ENCODE measurements around the gene MYO5A. TPM values are rescaled to one million over a fixed set of nuclear protein-coding genes. Genes with fewer than 3 reads are reported as not detected.

The MYO5A gene
- polyA plus RNA-seq, 1 of the 3 experiments (the other 2 are of a cell fraction): 11.0 TPM

- 92% methylated on average over 3 of the region's 3 CpGs for WGBS (ENCODE audit: low lambda C conversion rate)
- Histone ChIP-seq H3K27ac (ENCODE audit: low read depth in 2 of 2, low read length in 1 of 2) (no peak overlapping the region), H3K9ac (no peak overlapping the region), H2AFZ (ENCODE audit: low read depth) (no peak overlapping the region), H3K79me2 (ENCODE audit: insufficient read depth) (no peaks in the 10 kb centered on the region), H4K20me1 (ENCODE audit: insufficient read depth) (no peaks in the 10 kb centered on the region), H3K4me3 (ENCODE audit: low read depth in 2 of 2, low read length in 1 of 2) (no peak overlapping the region), H3K9me3 (no peaks in the 10 kb centered on the region), H3K4me1 (ENCODE audit: control insufficient read depth in 1 of 2, insufficient read depth in 2 of 2, low read depth in 1 of 2, low read length in 1 of 2) (no peaks in the 10 kb centered on the region; a peak in 1 of 4 replicates), H3K36me3 (replicated peaks in 1 of 2; ENCODE audit: control insufficient read depth in 1 of 2, insufficient read depth in 2 of 2, low read length in 1 of 2) (peaks cover 0 to 4% of the 10 kb centered on the region in 2 experiments), H3F3A (replicated peaks; ENCODE audit: insufficient read depth) (peaks cover 3% of the 10 kb centered on the region), H3K4me2 (no peak overlapping the region), H3K27me3 (ENCODE audit: insufficient read depth) (no peaks in the 10 kb centered on the region), H3K9me2 (no peaks in the 10 kb centered on the region)
- TF ChIP-seq TAF1 (IDR thresholded peaks at IDR 0.05; ENCODE audit: borderline replicate concordance, low read depth, low read length) (no peak), SMC3 (IDR thresholded peaks at IDR 0.05; ENCODE audit: low read depth, low read length) (no peak), JUND (IDR thresholded peaks at IDR 0.05) (no peak), EZH2phosphoT487 (IDR thresholded peaks at IDR 0.05; ENCODE audit: borderline replicate concordance, low read depth) (no peak)
- DNase-seq: no peak
- ChIA-PET CTCF (interaction anchor here (1.4 to 1.8 kb wide), 2 partner anchors 10 to 21 kb away, joined by 3 to 5 read pairs; no protein-coding TSS in a partner anchor), POLR2A (no interaction called here)
These were observed 122.8 kb downstream of the MYO5A start for GRCh38 chr15:52405856-52406255.

GRCh38 chr15:52397118-52397517, 131.6 kb downstream of the MYO5A start:
- POLR2A ChIA-PET: no interaction called here
- no peaks in the 10 kb centered on the region; a peak in 1 of 4 replicates for H3K4me1 ChIP-seq (ENCODE audit: control insufficient read depth in 1 of 2, insufficient read depth in 2 of 2, low read depth in 1 of 2, low read length in 1 of 2)
- CTCF ChIA-PET: no interaction called here
- peaks cover 5 to 18% of the 10 kb centered on the region in 2 experiments for H3K36me3 ChIP-seq (replicated peaks in 1 of 2; ENCODE audit: control insufficient read depth in 1 of 2, insufficient read depth in 2 of 2, low read length in 1 of 2)
- H2AFZ ChIP-seq (ENCODE audit: low read depth): no peak overlapping the region
- H3F3A ChIP-seq (replicated peaks; ENCODE audit: insufficient read depth): no peaks in the 10 kb centered on the region
- H4K20me1 ChIP-seq (ENCODE audit: insufficient read depth): no peaks in the 10 kb centered on the region
- H3K4me3 ChIP-seq (ENCODE audit: low read depth in 2 of 2, low read length in 1 of 2): no peak overlapping the region
- H3K9ac ChIP-seq: no peak overlapping the region
- no peak for DNase-seq
- no peak for TF ChIP-seq YY1 (IDR thresholded peaks at IDR 0.05; ENCODE audit: low read depth)
- no peak for TF ChIP-seq POLR2AphosphoS5 (IDR thresholded peaks at IDR 0.05; ENCODE audit: low read depth, low read length)
- no peak for TF ChIP-seq JUND (IDR thresholded peaks at IDR 0.05)
- TF ChIP-seq EP300 (IDR thresholded peaks at IDR 0.05; ENCODE audit: borderline replicate concordance in 1 of 2, low read depth in 1 of 2, low read length in 1 of 2): no peak
- no peak for TF ChIP-seq ELF1 (IDR thresholded peaks at IDR 0.05)
- TF ChIP-seq TEAD4 (IDR thresholded peaks at IDR 0.05; ENCODE audit: borderline replicate concordance, insufficient read depth): no peak
- no peak for TF ChIP-seq EZH2phosphoT487 (IDR thresholded peaks at IDR 0.05; ENCODE audit: borderline replicate concordance, low read depth)
- TF ChIP-seq REST (IDR thresholded peaks at IDR 0.05; ENCODE audit: low read depth, low read length): no peak
- TF ChIP-seq FOXM1 (IDR thresholded peaks at IDR 0.05; ENCODE audit: low read depth): no peak
- H3K9me2 ChIP-seq: no peaks in the 10 kb centered on the region
- no peak overlapping the region for H3K4me2 ChIP-seq
- H3K27ac ChIP-seq (ENCODE audit: low read depth in 2 of 2, low read length in 1 of 2): no peak overlapping the region
- no peaks in the 10 kb centered on the region for H3K79me2 ChIP-seq (ENCODE audit: insufficient read depth)
- no peaks in the 10 kb centered on the region for H3K9me3 ChIP-seq
- WGBS (ENCODE audit: low lambda C conversion rate): 93% methylated on average over 4 of the region's 5 CpGs
- no peaks in the 10 kb centered on the region for H3K27me3 ChIP-seq (ENCODE audit: insufficient read depth)

All from SK-N-SH (cell line).